ENCODE results near the gene TM4SF4.

TM4SF4 gene

DNA sequence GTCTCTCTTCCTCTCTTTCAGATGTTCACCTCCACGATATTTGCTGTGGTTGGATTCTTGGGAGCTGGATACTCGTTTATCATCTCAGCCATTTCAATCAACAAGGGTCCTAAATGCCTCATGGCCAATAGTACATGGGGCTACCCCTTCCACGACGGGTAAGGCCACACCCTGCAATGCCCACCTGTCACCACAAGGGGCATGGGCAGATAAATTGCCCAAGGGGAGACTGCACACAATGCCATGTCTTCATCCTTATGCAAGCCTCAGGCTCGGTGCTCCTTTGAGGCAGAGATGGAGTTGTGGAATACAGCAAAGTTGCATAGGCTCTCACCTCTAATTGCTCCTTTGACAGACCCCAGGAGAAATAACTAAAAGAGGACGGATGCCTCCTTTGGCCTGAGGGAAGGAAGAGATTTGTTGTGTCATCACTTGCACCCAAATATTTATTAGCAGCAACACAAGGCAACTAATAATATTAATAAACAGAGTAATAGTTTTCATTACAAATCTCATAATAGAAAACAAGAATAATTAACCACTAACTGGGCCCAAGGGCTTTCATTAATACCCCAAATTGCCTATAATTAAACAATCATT is 13.2 kb downstream of the TM4SF4 start:
- peak; percentile 5 for DNase-seq

GRCh38 chr3:149489060-149489690 is 14.7 kb downstream of the TM4SF4 start:
- no peak for DNase-seq

DNA sequence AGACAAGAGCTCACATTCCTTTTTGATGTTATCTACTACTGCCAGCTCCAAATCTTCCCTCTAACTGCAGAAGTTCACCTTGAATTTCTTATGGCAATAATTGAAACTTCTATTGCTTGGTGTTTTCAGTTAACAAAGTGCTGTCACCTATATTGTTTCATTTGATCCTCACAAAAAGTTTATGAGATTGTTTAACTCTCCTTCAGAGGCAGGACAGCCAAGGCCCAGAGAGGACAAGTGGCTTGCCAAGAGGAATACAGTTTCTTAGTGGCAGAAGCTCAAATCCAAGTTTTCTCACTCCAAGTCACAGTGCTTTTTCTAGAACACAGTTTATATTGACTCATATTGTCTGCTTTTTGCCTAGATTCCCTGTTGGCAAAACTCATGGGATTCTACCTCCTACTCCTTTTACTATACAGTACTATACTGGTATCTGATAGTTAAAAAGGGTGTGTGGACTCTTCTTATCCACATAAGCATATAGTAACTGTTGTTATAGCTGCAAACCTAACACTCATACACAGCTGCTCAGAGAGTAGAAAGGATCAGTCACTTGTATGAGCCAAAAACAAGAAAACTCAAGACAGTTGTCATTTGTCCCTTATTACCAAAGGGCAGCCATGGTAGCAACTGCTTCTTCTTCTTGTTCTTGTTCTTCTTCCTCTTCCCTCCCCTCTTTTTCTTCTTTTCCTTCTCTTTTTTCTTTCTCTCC is 15.9 kb downstream of the TM4SF4 start:
- DNase-seq = no peak

DNA sequence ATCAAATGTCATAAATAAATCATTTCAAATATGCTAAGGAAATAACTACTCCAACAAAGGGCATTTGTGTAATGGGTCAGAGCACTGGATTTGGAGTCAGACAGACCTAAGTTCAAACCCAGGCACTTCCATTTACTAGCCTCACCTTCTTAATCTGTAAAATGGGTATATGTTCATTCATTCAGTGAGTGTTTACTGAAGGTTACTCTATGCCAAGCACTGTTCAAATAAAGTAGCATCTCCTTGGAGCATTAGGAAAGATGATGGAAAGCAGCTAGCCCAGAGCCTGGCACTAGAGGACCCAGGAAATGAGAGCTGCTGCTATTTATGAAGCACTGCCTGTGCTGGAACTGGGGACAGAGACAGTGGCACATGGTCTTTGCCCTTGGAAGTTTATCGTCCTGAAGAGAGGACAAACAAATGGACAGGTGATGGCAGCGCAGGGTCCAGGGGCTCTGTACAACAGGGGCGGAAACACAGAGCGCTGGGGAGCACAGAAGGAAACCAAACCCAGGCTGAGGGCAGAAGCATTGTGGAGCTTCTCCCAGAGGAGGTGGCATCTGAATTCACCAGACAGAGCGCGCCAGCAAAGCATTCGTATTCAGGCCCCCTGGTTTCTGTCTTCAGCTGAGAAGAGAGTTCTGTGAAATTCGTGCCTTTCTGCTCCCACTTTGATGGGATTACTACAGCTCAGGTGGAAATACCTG is 19.0 kb downstream of the TM4SF4 start:
- DNase-seq = no peak

- DNase-seq = no peak
These were observed 19.7 kb downstream of the TM4SF4 start for GRCh38 chr3:149494022-149494758.

- no peak for DNase-seq
These were observed 20.5 kb downstream of the TM4SF4 start for GRCh38 chr3:149494759-149495580.

DNA sequence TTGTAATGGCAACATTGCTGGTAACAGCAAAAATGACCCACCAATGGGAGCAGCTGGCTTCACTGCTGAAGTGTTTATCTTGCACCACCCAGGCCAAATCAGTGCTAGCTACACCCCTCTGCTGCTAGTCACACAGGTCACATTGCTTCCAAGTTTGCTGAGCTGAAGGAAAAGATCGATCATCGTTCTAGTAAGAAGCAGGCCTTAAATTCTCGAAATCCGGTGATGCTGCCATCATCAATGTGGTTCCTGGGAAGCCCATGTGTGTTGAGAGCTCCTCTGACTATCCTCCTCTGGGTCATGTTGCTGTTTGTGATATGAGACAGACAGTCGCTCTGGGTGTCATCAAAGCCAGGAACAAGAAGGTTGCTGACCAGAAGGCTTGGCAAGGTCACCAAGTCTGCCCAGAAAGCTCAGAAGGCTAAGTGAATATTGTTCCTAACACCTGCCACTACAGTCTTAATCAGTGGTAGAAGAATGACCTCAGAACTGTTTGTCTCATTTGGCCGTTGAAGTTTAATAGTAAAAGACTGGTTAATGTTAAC is 21.2 kb downstream of the TM4SF4 start:
- DNase-seq = no peak

DNA sequence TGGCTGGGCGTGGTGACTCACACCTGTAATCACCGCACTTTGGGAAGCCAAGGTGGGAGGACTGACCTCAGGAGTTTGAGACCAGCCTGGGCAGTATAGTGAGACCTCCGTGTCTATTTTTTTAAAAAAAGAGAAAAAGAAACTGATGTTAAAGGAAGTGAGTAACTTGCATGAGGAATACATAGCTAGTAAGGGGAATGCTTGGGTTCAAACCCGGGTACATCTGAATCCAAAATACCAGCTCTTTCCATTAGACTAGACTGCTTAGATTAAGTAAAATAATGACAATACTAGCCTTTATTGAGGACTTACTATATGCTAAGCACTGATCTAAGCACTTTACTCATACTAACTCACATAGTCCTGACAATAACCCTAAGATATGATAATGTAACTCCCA is 22.4 kb downstream of the TM4SF4 start:
- DNase-seq = no peak

GRCh38 chr3:149497966-149498670 is 23.6 kb downstream of the TM4SF4 start:
- no peak for DNase-seq

GRCh38 chr3:149501524-149501923 is 27.0 kb downstream of the TM4SF4 start:
- no peak for DNase-seq

GRCh38 chr3:149502438-149502837 is 27.9 kb downstream of the TM4SF4 start:
- no peak for DNase-seq

DNA sequence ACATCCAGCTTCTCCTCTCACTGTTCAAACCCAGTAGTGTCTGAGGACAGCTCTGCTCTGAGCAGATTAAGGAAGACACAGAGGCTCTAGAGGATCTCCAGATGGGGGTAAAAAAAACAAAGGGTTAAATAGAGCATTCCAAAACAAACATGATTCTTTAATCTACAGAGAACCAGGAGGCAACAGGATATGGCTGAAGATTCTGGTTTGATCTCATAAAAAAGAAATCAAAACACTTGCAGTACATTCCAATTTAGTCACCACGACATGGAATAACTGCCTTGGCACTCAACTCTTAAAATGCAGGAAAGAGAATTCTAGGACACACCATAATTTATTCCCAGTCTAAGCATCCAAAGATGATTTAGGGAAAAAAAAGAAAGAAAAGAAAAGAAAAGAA is 32.0 kb downstream of the TM4SF4 start:
- no peak for DNase-seq

- DNase-seq = no peak
These were observed 32.5 kb downstream of the TM4SF4 start for GRCh38 chr3:149506965-149507364.

DNA sequence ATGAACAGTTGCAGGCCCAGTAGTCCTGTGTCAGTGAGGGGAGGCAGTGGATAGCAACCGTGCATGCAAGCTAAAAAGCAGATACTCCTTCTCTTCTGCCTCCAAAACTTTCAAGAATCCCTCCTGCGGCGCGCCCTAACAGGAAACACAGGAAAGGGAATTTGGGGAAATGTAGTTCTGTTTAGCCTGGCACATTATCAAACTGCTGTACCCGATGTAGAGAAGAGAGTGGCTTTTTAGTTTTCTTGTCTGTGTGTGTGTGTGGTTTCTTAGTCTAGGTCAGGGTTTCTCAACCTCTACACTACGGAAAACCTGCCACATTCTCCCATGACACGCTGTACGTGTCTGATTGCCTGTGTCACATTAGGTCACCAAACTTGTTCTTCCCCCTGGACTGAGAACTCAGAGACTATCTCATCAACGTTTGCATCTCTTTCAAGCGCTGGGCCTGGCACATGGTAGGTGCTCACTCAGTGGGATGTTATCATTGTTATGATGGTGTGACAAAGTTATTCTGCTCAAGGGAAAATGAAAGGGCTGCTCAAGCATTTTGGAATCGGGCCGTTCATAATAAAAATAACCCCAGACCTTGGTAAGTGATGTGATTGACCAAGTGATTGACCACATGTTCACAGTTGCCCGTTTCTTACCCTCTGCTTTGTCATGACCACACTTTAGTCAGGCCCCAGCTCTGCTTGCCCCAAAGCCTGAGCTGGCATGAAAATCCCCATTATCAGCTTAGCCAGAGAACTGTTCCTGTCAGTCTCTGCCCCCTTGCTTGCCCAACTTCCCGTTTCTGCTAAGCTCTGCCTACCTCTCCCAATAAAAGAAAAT is 33.2 kb downstream of the TM4SF4 start:
- no peak for DNase-seq

GRCh38 chr3:149509526-149509925 is 35.0 kb downstream of the TM4SF4 start:
- no peak for DNase-seq

- DNase-seq = no peak
These were observed 36.0 kb downstream of the TM4SF4 start for GRCh38 chr3:149510480-149510879.

- no peak for DNase-seq
These were observed 36.6 kb downstream of the TM4SF4 start for GRCh38 chr3:149511040-149511626.

- no peak for DNase-seq
These were observed 37.7 kb downstream of the TM4SF4 start for GRCh38 chr3:149512073-149512782.

DNA sequence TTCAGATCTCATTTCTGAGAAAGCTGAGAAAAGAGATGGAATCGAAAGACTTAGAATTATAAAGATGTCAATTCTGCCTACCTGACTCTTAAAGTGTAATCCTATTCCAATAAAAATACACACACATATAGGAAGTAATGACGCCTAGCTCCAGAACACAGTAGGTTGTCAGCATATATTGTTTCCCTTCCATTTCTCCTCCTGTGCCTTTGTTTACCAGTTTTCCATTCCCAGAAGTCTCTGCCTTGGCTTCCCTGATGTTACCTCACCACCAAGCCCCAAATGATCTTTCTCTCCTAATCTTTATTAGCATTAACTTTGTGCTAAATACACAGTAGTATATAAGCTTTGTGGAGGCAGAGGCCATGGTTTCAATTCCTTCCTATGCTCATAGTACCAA is 40.0 kb downstream of the TM4SF4 start:
- DNase-seq = no peak
